ENCODE results near the gene FOSB.

FOSB gene

DNA sequence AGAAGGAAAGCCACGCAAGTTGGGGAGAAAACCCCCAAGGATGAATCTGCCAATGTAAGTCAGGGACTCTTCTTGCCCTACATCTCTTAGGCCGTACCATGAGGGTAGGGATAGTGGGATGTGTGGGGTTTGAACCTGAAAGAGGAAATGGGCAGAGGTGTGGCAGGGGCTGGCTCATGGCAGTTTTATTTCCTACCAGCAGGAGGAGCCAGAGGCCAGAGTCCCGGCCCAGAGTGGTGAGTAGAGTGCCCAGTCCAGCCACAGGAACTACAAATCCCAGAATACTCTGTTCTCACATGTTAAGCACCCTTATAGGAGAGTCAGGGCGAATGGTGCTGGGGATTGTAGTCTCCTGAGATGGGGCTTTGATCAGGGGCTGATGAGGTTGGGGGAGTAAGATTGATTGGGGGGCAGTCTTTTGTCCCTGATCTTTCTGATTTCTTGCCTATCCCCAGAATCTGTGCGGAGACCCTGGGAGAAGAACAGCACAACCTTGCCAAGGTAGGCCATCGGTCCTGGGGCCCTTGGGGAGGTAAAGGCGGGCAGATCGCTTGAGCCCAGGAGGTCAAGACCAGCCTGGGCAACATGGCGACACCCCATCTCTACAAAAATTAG, 56.0 kb downstream of the FOSB start:
- H3K4me3 ChIP-seq (ENCODE audit: low read depth, low read length) = no peak overlapping the region
- TF ChIP-seq, protein P1, sequence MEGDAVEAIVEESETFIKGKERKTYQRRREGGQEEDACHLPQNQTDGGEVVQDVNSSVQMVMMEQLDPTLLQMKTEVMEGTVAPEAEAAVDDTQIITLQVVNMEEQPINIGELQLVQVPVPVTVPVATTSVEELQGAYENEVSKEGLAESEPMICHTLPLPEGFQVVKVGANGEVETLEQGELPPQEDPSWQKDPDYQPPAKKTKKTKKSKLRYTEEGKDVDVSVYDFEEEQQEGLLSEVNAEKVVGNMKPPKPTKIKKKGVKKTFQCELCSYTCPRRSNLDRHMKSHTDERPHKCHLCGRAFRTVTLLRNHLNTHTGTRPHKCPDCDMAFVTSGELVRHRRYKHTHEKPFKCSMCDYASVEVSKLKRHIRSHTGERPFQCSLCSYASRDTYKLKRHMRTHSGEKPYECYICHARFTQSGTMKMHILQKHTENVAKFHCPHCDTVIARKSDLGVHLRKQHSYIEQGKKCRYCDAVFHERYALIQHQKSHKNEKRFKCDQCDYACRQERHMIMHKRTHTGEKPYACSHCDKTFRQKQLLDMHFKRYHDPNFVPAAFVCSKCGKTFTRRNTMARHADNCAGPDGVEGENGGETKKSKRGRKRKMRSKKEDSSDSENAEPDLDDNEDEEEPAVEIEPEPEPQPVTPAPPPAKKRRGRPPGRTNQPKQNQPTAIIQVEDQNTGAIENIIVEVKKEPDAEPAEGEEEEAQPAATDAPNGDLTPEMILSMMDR (IDR thresholded peaks at IDR 0.05; ENCODE audit: low read depth, low read length, missing control alignments) = peak; percentile 88
- peak; percentile 74 for DNase-seq (ENCODE audit: low read depth)
- in situ Hi-C loops (cut with HindIII; ENCODE audit: low sequenced_read_pairs) = no loop called here

DNA sequence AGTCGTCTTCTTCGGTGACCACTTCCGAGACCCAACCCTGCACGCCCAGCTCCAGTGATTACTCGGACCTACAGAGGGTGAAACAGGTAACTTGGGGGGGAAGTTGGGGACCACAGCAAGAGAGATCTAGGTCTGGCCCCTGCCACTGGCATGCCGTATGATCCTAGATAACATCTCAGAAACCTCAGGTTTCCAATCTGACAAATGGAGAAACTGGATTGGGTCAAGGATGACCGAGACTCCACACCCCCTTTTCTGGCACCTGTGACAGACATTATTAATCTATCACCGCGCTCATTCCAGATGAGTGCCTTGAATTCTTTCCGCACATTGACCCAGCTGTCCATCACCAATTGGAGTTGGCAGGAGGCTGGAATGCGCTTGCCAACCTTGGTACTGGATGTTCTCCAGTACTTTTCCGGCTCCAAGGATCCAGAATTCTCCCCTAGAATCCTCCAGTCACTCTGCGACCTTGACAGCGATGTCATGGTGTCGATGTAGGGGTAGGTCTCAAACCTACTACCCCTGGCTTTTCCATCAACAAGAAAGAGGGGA, 56.9 kb downstream of the FOSB start:
- no peak for DNase-seq (ENCODE audit: low read depth)
- in situ Hi-C loops (cut with HindIII; ENCODE audit: low sequenced_read_pairs) = no loop called here
- no peak overlapping the region for H3K4me3 ChIP-seq (ENCODE audit: low read depth, low read length)
- TF ChIP-seq, protein P1 (IDR thresholded peaks at IDR 0.05; ENCODE audit: low read depth, low read length, missing control alignments) = no peak
